Astrocyte of the spinal cord (primary cell): ENCODE data around the gene PCGF6.
"Not testable (repeated sequence)": the region's sequence is repeated elsewhere in the genome, so short reads cannot be mapped to it uniquely, and the experiment has no call there.

Source experiments
- DNase-seq: peaks from one replicate; pipeline ENCODE4 v3.0.0; 2011; ENCODE audit warnings: low read depth, low spot score
- H3K4me3 ChIP-seq: 2 replicates; pipeline ENCODE4 v1.5.1; 2011; ENCODE audit warnings: low read depth, mild to moderate bottlenecking, low read length, moderate library complexity
- in situ Hi-C: cut with HindIII; loops from 2 replicates; pipeline ENCODE4 v1.10.0; 2017; ENCODE audit warnings: low sequenced_read_pairs
- TF ChIP-seq, protein P1 (sequence below): IDR thresholded peaks from 2 replicates; pipeline ENCODE4 v1.5.1; 2012; ENCODE audit warnings: low read depth, mild to moderate bottlenecking, low read length, inconsistent platforms

The PCGF6 gene

DNA sequence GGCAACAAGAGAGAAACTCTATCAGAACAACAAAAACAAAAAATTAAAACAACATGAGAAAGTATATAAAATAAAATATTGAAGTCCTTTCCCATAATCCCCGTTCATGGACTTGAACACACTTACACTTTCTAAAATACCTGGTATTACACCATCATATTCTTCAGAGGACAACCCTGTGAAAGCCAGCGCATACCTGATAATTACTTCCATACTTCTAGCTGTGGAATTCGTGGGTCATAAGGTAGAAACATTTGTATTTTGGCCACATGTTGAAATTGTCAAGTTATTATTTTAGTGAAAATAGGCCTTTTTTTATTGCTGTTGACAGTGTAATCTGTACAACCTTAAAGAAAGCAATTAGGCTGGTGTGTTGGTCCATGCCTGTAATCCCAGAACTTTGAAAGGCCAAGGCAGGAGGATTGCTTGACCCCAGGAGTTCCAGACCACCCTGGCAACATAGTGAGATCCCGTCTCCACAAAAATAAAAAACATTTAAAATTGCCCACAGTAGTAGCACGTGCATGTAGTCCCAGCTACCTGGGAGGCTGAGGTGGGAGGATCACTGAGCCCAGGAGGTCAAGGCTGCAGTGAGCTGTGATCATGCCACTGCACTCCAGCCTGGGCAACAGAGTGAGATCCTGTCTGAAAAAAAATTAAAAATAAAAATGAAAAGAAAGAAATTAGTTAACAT, 5.1 kb upstream of the PCGF6 start:
- DNase-seq: no peak
- TF ChIP-seq, protein P1, sequence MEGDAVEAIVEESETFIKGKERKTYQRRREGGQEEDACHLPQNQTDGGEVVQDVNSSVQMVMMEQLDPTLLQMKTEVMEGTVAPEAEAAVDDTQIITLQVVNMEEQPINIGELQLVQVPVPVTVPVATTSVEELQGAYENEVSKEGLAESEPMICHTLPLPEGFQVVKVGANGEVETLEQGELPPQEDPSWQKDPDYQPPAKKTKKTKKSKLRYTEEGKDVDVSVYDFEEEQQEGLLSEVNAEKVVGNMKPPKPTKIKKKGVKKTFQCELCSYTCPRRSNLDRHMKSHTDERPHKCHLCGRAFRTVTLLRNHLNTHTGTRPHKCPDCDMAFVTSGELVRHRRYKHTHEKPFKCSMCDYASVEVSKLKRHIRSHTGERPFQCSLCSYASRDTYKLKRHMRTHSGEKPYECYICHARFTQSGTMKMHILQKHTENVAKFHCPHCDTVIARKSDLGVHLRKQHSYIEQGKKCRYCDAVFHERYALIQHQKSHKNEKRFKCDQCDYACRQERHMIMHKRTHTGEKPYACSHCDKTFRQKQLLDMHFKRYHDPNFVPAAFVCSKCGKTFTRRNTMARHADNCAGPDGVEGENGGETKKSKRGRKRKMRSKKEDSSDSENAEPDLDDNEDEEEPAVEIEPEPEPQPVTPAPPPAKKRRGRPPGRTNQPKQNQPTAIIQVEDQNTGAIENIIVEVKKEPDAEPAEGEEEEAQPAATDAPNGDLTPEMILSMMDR: no peak
- H3K4me3 ChIP-seq: no peak overlapping the region
- in situ Hi-C loops: no loop called here

DNA sequence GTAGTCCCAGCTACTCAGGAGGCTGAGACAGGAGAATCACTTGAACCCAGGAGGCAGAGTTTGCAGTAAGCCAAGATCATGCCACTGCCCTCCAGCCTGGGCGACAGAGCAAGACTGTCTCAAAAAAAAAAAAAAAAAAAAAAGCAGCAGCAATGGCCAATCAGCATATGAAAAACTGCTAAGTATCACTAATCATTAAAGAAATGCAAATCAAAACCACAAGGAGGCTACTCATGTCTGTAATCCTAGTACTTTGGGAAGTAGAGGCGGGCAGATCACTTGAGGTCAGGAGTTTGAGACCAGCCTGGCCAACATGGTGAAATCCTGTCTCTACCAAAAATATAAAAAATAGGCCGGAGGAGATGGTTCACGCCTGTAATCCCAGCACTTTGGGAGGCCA, 3.6 kb upstream of the PCGF6 start:
- DNase-seq, in situ Hi-C loops, H3K4me3 ChIP-seq: not testable (repeated sequence)

DNA sequence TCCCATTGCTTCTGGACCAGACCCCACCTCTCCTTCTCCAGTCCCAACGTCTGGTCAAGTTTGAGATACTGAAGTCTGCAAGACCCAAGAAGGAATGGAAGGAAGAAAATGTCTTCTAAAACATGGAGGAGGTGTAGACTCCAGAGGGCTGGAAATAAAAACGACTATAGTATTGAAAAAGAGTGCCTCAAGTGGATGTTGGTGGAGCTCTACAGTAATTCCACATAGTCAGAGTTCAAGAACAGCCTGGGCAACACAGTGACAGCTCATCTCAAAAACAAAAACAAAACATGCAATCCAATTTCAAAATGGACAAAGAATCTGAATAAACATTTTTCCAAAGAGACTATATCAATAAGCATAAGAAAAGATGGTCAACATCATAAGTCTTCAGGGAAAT, 2.3 kb upstream of the PCGF6 start:
- no peak for DNase-seq
- in situ Hi-C loops: no loop called here
- TF ChIP-seq, protein P1: no peak
- H3K4me3 ChIP-seq: no peak overlapping the region

DNA sequence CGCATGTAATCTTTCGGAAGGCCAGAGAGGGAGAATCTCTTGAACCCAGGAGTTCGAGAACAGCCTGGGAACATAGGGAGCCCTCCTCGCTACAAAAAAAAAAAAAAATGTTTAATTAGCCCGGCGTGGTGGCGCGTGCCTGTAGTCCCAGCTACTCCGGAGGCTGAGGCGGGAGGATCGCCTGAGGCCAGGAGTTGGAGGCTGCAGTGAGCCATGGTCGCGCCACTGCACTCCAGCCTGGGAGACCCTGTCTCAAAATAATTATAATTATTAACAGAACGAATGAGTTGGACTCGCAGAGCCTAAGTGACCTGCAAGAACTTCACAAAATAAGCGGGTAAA, 794 bp downstream of the PCGF6 start:
- TF ChIP-seq, protein P1: no peak
- peak overlapping the region; percentile 74 for H3K4me3 ChIP-seq
- DNase-seq: no peak
- in situ Hi-C loops: no loop called here

DNA sequence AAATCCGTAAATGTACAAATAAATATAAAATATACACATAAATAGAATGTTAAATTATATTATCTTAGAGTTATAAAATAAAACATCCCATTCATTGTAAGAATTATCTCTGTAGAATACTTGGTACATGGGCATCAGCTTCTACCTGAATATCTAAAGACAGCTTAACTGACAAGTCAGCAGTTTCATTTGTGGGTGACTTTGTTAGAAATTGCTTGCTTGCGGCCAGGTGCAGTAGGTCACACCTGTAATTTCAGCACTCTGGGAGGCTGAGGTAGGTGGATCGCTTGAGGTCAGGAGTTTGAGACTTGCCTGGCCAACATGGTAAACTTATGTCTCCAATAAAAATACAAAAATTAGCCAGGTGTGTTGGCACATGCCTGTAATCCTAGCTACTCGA, 14.6 kb downstream of the PCGF6 start:
- TF ChIP-seq, protein P1: no peak
- in situ Hi-C loops: no loop called here
- no peak for DNase-seq
- H3K4me3 ChIP-seq: no peak overlapping the region

DNA sequence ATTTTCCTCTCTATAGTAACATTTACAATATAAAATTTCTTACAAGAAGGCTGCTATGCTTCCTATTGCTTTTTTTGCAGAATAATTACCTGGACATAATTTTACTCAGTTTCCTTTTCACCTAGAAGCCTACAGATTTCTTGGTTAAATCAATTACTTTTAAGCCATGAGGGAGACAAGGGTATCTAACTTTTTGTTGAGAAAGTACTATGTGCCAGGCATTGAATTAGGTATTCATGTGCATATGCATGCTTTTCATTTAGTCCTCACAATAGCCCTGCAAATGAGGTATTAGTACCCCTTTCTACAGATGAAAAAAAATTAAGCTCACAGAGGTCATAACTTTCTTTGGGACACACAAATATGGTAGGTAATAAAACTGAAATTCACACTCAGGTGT, 16.4 kb downstream of the PCGF6 start:
- DNase-seq: no peak
- H3K4me3 ChIP-seq: no peak overlapping the region
- in situ Hi-C loops: no loop called here
- TF ChIP-seq, protein P1: no peak

DNA sequence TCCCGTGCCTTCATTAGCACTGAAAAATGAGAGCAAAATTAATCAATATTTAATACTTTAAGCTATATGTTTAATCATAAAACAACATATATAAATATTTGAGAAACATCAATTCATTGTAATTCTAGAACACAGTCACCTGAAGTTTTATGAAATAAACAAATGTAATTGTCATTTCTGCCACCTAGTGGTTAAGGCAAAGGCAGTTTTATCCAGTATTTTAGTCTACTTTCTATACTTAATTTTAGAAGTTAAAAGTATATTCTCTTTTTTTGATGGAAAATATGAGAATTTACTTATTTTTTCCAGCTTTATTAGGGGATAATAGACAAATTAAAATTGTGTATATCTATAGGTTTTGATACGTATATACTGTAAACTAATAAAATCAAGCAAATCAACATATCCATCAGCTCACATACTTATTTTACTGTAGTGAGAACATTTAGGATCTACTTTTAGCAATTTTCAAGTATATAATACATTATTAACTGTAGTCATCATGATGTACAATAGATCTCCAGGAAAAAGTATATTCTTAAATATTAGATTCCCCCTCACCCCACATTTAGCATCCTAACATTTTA, 16.9 kb downstream of the PCGF6 start:
- in situ Hi-C loops: no loop called here
- H3K4me3 ChIP-seq: no peak overlapping the region
- peak; percentile 24 for DNase-seq
- TF ChIP-seq, protein P1: peak; percentile 64
